ENCODE measurements around the gene SYT11. TPM values are rescaled to one million over a fixed set of nuclear protein-coding genes. Genes with fewer than 3 reads are reported as not detected.
"Not testable (repeated sequence)": the region's sequence is repeated elsewhere in the genome, so short reads cannot be mapped to it uniquely, and the experiment has no call there.

The SYT11 gene
- total RNA-seq, 1 donor from 2014 or later, result 18.5 TPM

- DNase-seq, result no peak
- intact Hi-C loops (cut with micrococcal nuclease), result no loop called here
- H3K27ac Mint-ChIP-seq, result no peak overlapping the region
- H3K4me1 Mint-ChIP-seq, result no peaks in the 10 kb centered on the region
- no peaks in the 10 kb centered on the region for H3K27me3 Mint-ChIP-seq
- H3K36me3 Mint-ChIP-seq (ENCODE audit: low read depth), result peaks cover 73% of the 10 kb centered on the region
- no peaks in the 10 kb centered on the region for H3K9me3 Mint-ChIP-seq
- no peak overlapping the region for H3K4me3 Mint-ChIP-seq
Observed at GRCh38 chr1:155920717-155921116, 61.4 kb downstream of the SYT11 start.

GRCh38 chr1:155925506-155925905 lies 66.1 kb downstream of the SYT11 start:
- H3K27me3 Mint-ChIP-seq, result no peaks in the 10 kb centered on the region
- DNase-seq, result no peak
- H3K9me3 Mint-ChIP-seq, result no peaks in the 10 kb centered on the region
- no peak overlapping the region for H3K27ac Mint-ChIP-seq
- H3K36me3 Mint-ChIP-seq (ENCODE audit: low read depth), result peaks cover 71% of the 10 kb centered on the region
- H3K4me1 Mint-ChIP-seq, result peaks cover 11% of the 10 kb centered on the region
- intact Hi-C loops (cut with micrococcal nuclease), result no loop called here
- H3K4me3 Mint-ChIP-seq, result no peak overlapping the region

- Mint-ChIP-seq H3K9me3 (no peaks in the 10 kb centered on the region), H3K36me3 (ENCODE audit: low read depth) (peaks cover 65% of the 10 kb centered on the region), H3K4me1 (peaks cover 27% of the 10 kb centered on the region), H3K27me3 (no peaks in the 10 kb centered on the region), H3K4me3 (no peak overlapping the region), H3K27ac (no peak overlapping the region)
- DNase-seq, result no peak
- intact Hi-C loops (cut with micrococcal nuclease), result no loop called here
Observed at GRCh38 chr1:155929057-155929456, 69.7 kb downstream of the SYT11 start.

GRCh38 chr1:155930725-155931124 lies 71.4 kb downstream of the SYT11 start:
- not testable (repeated sequence) for H3K9me3 Mint-ChIP-seq, H3K27ac Mint-ChIP-seq
- peaks cover 60% of the 10 kb centered on the region for H3K36me3 Mint-ChIP-seq (ENCODE audit: low read depth)

GRCh38 chr1:155931332-155932038 lies 72.1 kb downstream of the SYT11 start:
- H3K27me3 Mint-ChIP-seq, result no peaks in the 10 kb centered on the region
- H3K27ac Mint-ChIP-seq, result no peak overlapping the region
- DNase-seq, result no peak
- peaks cover 27% of the 10 kb centered on the region for H3K4me1 Mint-ChIP-seq
- intact Hi-C loops (cut with micrococcal nuclease), result loop anchor here (5.0 kb wide), 1 partner anchor 136 kb away; no protein-coding TSS in a partner anchor
- peaks cover 53% of the 10 kb centered on the region for H3K36me3 Mint-ChIP-seq (ENCODE audit: low read depth)
- H3K4me3 Mint-ChIP-seq, result peak overlapping the region; percentile 77
- no peaks in the 10 kb centered on the region for H3K9me3 Mint-ChIP-seq

More at GRCh38 chr1:155930725-155931124, 71.4 kb downstream of the SYT11 start:
- Mint-ChIP-seq H3K4me1 (peaks cover 27% of the 10 kb centered on the region), H3K4me3 (peak overlapping the region; percentile 77)
- DNase-seq, H3K27me3 Mint-ChIP-seq: not testable (repeated sequence)
- intact Hi-C loops (cut with micrococcal nuclease), result loop anchor here (5.0 kb wide), 1 partner anchor 137 kb away; no protein-coding TSS in a partner anchor

- peak overlapping the region; percentile 77 for H3K4me3 Mint-ChIP-seq
- H3K27me3 Mint-ChIP-seq, result no peaks in the 10 kb centered on the region
- intact Hi-C loops (cut with micrococcal nuclease), result loop anchor here (5.0 kb wide), 1 partner anchor 135 kb away; no protein-coding TSS in a partner anchor
- DNase-seq, result no peak
- H3K4me1 Mint-ChIP-seq, result peaks cover 27% of the 10 kb centered on the region
- H3K27ac Mint-ChIP-seq, result peak overlapping the region; percentile 25
- peaks cover 47% of the 10 kb centered on the region for H3K36me3 Mint-ChIP-seq (ENCODE audit: low read depth)
- H3K9me3 Mint-ChIP-seq, result no peaks in the 10 kb centered on the region
Observed at GRCh38 chr1:155932081-155932480, 72.7 kb downstream of the SYT11 start.

GRCh38 chr1:155932487-155932886 lies 73.1 kb downstream of the SYT11 start:
- no peak for DNase-seq
- intact Hi-C loops (cut with micrococcal nuclease), result loop anchor here (5.0 kb wide), 1 partner anchor 135 kb away; no protein-coding TSS in a partner anchor
- Mint-ChIP-seq H3K36me3 (ENCODE audit: low read depth) (peaks cover 44% of the 10 kb centered on the region), H3K27ac (peak overlapping the region; percentile 25), H3K27me3 (no peaks in the 10 kb centered on the region), H3K4me3 (peak overlapping the region; percentile 77), H3K4me1 (peaks cover 27% of the 10 kb centered on the region), H3K9me3 (no peaks in the 10 kb centered on the region)

- peak; percentile 72 for DNase-seq
- H3K4me1 Mint-ChIP-seq, result peaks cover 34% of the 10 kb centered on the region
Observed at GRCh38 chr1:155933591-155934096, 74.3 kb downstream of the SYT11 start.

GRCh38 chr1:155934097-155934935 lies 74.9 kb downstream of the SYT11 start, which contains the start of gene KHDC4:
KHDC4 (minus strand) TSS chr1:155934413; CDS start chr1:155934373, 40 bp downstream.
- no peaks in the 10 kb centered on the region for H3K27me3 Mint-ChIP-seq
- no peak within 1 kb of the TSS for H3K27ac Mint-ChIP-seq
- intact Hi-C loops (cut with micrococcal nuclease), result loop anchor here (1.0 to 5.0 kb wide), 6 partner anchors 12 to 133 kb away; partner anchors contain the start of genes LAMTOR2, RIT1 and SYT11
- peaks cover 31% of the 10 kb centered on the region for H3K36me3 Mint-ChIP-seq (ENCODE audit: low read depth)
- peaks cover 30% of the 10 kb centered on the region for H3K4me1 Mint-ChIP-seq
- no peak within 1 kb of the TSS for H3K4me3 Mint-ChIP-seq
- H3K9me3 Mint-ChIP-seq, result no peaks in the 10 kb centered on the region
- peak; percentile 98 for DNase-seq

More at GRCh38 chr1:155933591-155934096, 74.3 kb downstream of the SYT11 start:
- Mint-ChIP-seq H3K36me3 (ENCODE audit: low read depth) (peaks cover 35% of the 10 kb centered on the region), H3K9me3 (no peaks in the 10 kb centered on the region), H3K27me3 (no peaks in the 10 kb centered on the region), H3K4me3 (no peak overlapping the region), H3K27ac (no peak overlapping the region)
- intact Hi-C loops (cut with micrococcal nuclease), result loop anchor here (1.0 to 5.0 kb wide), 6 partner anchors 13 to 134 kb away; partner anchors contain the start of genes LAMTOR2, RIT1 and SYT11

Other genes starting within 250 kb of the SYT11 start
- gene MSTO1, start 249.3 kb upstream of the SYT11 start, total RNA-seq, result 103 and 104 TPM in 2 replicates
- 64.3 and 65.1 TPM in 2 replicates for gene YY1AP1, start 170.8 kb upstream of the SYT11 start, total RNA-seq
- gene DAP3, start 170.5 kb upstream of the SYT11 start, total RNA-seq, result 193 and 201 TPM in 2 replicates
- 63.2 and 64.0 TPM in 2 replicates for gene GON4L, start 2.4 kb upstream of the SYT11 start, total RNA-seq
- 17.9 and 21.7 TPM in 2 replicates for gene RIT1, start 51.8 kb downstream of the SYT11 start, total RNA-seq
- gene KHDC4, start 74.8 kb downstream of the SYT11 start, total RNA-seq, result 82.9 and 92.2 TPM in 2 replicates
- gene RXFP4, start 82.1 kb downstream of the SYT11 start, total RNA-seq, result not detected in 2 replicates
- gene ARHGEF2, start 119.0 kb downstream of the SYT11 start, total RNA-seq, result 189 and 198 TPM in 2 replicates
- 175 and 176 TPM in 2 replicates for gene SSR2, start 161.4 kb downstream of the SYT11 start, total RNA-seq
- 64.3 and 65.0 TPM in 2 replicates for gene UBQLN4, start 194.2 kb downstream of the SYT11 start, total RNA-seq
- 69.9 and 73.0 TPM in 2 replicates for gene LAMTOR2, start 195.2 kb downstream of the SYT11 start, total RNA-seq
- not detected in 2 replicates for gene RAB25, start 201.6 kb downstream of the SYT11 start, total RNA-seq
- 0.24 and 0.84 TPM in 2 replicates for gene MEX3A, start 222.9 kb downstream of the SYT11 start, total RNA-seq